Measurements from ENCODE around the gene CACNA1H. TPM values are rescaled to one million over a fixed set of nuclear protein-coding genes. Genes with fewer than 3 reads are reported as not detected.
"Not testable (repeated sequence)": the region's sequence is repeated elsewhere in the genome, so short reads cannot be mapped to it uniquely, and the experiment has no call there.

The CACNA1H gene
- total RNA-seq, 5 donors from 2014 or later (not counting 1 experiment from before 2014, with no cell fraction given): 3.4 to 8.2 (median 4.8) TPM

DNA sequence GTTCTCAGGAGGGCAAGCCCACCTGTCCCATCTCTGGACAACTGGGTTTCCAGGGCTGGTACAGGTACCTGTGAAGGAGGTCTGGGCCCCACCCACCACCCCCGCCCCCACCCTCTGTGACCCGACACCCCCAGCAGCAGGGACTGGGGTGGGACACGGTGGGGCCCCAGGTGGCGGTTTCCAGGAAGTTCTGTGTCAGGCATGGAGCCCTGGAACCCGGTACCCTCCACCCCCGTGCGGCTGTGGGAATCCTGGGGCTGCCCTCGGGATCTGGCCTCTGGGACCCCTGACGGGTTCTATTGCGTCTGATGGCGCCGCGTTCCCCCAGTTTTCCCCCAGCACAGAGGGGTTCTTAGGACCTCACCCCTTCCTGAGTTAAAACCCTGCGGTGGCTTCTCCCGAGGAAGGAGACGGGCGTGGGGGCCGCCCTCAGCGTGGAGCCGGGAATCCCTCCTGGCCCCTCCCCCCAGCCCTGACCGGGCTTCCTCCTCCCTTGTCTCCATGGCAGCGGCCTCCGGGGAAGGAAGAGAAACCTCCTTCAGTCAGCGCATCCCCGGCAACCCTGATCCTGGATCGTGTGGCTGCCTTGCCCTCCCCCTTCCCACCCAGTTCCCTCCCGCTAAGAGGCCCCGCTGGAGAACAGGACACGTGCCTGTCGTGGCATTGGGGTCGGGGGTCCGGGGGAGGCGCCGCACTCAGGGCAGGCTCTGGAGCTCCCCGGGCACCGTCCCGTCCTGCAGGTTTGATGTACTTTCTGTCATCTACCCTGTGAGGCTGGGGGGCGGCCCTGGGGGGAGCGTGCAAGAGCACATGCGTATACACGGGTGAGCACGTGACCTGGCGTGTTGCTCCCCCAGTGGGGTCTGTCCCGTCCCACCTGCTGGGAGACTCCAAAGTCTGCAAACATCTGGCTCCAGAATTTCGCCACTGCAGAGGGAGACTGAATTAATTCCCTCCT, 30.3 kb downstream of the CACNA1H start:
- DNase-seq (no peak), ATAC-seq (replicated peaks in 1 of 4) (no peak)
- WGBS (ENCODE audit: insufficient coverage): 69% methylated on average over 33 of the region's 45 CpGs
- H3K36me3 ChIP-seq (ENCODE audit: control insufficient read depth in 2 of 2, extremely low read depth in 1 of 2, insufficient read depth in 1 of 2, low read length in 1 of 2): no peaks in the 10 kb centered on the region
- ChIA-PET POLR2A (no interaction called here), CTCF (no interaction called here)
- H3K27me3 ChIP-seq (replicated peaks in 1 of 2; ENCODE audit: control insufficient read depth in 2 of 2, extremely low read depth in 1 of 2, insufficient read depth in 2 of 2, low read length in 1 of 2): peaks cover 0 to 28% of the 10 kb centered on the region in 2 experiments
- Mint-ChIP-seq H3K4me3 (no peak overlapping the region), H3K36me3 (no peaks in the 10 kb centered on the region), H3K9me3 (no peaks in the 10 kb centered on the region), H3K27ac (no peak overlapping the region), H3K4me1 (no peaks in the 10 kb centered on the region), H3K27me3 (peaks cover 0 to 6% of the 10 kb centered on the region in 2 donors)
- H3K4me3 ChIP-seq (ENCODE audit: control insufficient read depth in 1 of 2, extremely low read depth in 1 of 2, low read length in 1 of 2): no peak overlapping the region
- no peaks in the 10 kb centered on the region for H3K4me1 ChIP-seq (ENCODE audit: control insufficient read depth in 1 of 2, extremely low read depth in 1 of 2, insufficient read depth in 2 of 2, low read length in 2 of 2)
- no peaks in the 10 kb centered on the region for H3K9me3 ChIP-seq
- H3K27ac ChIP-seq (ENCODE audit: low read length): no peak overlapping the region

DNA sequence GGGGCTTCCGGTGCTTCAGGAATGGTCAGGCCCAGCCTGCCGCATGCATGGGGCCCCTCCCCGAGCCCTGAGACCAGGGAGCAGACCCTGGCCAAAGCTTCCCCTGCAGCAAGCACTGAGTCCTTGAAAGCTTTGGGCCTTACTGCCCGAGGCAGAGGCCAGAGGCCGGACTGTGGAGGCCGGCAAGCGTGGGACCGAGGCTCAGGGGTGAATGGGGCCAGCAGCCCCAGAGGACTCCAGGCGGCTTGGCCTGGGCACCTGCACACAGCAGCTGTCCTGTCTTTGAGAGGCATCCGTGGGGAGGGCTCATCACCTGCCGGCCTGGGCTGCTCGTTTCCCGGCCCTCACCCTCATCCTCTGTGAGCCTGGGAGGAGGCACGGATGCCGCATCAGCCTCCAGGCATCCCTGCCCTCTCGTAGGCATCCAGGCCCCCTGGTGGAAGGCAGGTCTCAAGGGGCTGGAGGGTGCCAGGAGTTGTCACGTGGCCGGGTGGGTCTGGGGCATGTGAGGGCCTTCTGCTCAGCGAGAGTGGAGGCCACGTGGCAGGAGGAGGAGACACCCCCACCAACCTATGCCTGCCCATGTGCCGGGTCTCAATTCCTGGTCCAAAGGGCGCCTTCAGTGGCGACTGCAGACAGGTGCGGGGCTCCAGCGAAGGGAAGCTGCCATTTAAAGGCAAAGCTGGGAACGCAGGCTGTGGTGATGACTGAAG, 31.4 kb downstream of the CACNA1H start:
- H3K4me3 ChIP-seq (ENCODE audit: control insufficient read depth in 1 of 2, extremely low read depth in 1 of 2, low read length in 1 of 2): no peak overlapping the region
- ChIA-PET POLR2A (no interaction called here), CTCF (no interaction called here)
- Mint-ChIP-seq H3K36me3 (no peaks in the 10 kb centered on the region), H3K4me3 (no peak overlapping the region), H3K27ac (no peak overlapping the region), H3K4me1 (no peaks in the 10 kb centered on the region), H3K27me3 (peaks cover 0 to 6% of the 10 kb centered on the region in 2 donors), H3K9me3 (no peaks in the 10 kb centered on the region)
- no peak overlapping the region for H3K27ac ChIP-seq (ENCODE audit: low read length)
- peaks cover 0 to 31% of the 10 kb centered on the region in 2 experiments for H3K27me3 ChIP-seq (replicated peaks in 1 of 2; ENCODE audit: control insufficient read depth in 2 of 2, extremely low read depth in 1 of 2, insufficient read depth in 2 of 2, low read length in 1 of 2)
- H3K9me3 ChIP-seq: no peaks in the 10 kb centered on the region
- H3K36me3 ChIP-seq (ENCODE audit: control insufficient read depth in 2 of 2, extremely low read depth in 1 of 2, insufficient read depth in 1 of 2, low read length in 1 of 2): no peaks in the 10 kb centered on the region
- ATAC-seq (replicated peaks in 1 of 4) (no peak), DNase-seq (no peak)
- peaks cover 0 to 3% of the 10 kb centered on the region in 2 experiments for H3K4me1 ChIP-seq (ENCODE audit: control insufficient read depth in 1 of 2, extremely low read depth in 1 of 2, insufficient read depth in 2 of 2, low read length in 2 of 2)
- WGBS (ENCODE audit: insufficient coverage): 89% methylated on average over 21 of the region's 26 CpGs

DNA sequence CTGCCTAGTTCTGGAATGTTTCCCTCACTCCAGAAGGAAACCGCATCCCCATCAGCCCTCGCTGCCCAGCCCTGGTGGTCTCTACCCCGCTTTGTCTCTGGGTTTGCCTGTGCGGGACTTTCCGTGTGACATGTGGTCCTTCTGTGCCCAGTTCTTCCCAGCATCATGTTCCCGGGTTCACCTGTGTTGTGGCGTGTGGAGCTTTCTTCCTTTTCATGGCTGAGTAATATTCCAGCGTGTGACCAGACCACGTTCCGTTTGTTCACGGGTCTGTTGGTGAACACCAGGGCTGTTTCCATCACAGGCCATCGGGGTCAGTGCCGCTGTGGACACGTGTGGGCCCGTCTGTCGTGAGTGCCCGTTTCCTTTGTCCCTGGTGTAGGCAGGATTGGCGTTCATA, 32.1 kb downstream of the CACNA1H start:
- H3K27me3 Mint-ChIP-seq: peaks cover 0 to 4% of the 10 kb centered on the region in 2 donors
- WGBS (ENCODE audit: insufficient coverage): 95% methylated on average over 18 of the region's 18 CpGs
- H3K4me3 ChIP-seq (ENCODE audit: control insufficient read depth in 1 of 2, extremely low read depth in 1 of 2, low read length in 1 of 2): no peak overlapping the region
- H3K4me1 ChIP-seq (ENCODE audit: control insufficient read depth in 1 of 2, extremely low read depth in 1 of 2, insufficient read depth in 2 of 2, low read length in 2 of 2): peaks cover 0 to 3% of the 10 kb centered on the region in 2 experiments
- ChIA-PET CTCF (no interaction called here), POLR2A (no interaction called here)
- ATAC-seq (replicated peaks in 1 of 4) (no peak), DNase-seq (no peak)
- H3K27ac ChIP-seq (ENCODE audit: low read length): no peak overlapping the region
- H3K27ac Mint-ChIP-seq: no peak overlapping the region
- H3K36me3 Mint-ChIP-seq: no peaks in the 10 kb centered on the region
- no peak overlapping the region for H3K4me3 Mint-ChIP-seq
- H3K4me1 Mint-ChIP-seq: no peaks in the 10 kb centered on the region
- no peaks in the 10 kb centered on the region for H3K9me3 ChIP-seq
- H3K9me3 Mint-ChIP-seq: no peaks in the 10 kb centered on the region
- H3K36me3 ChIP-seq (ENCODE audit: control insufficient read depth in 2 of 2, extremely low read depth in 1 of 2, insufficient read depth in 1 of 2, low read length in 1 of 2): no peaks in the 10 kb centered on the region
- peaks cover 0 to 36% of the 10 kb centered on the region in 2 experiments for H3K27me3 ChIP-seq (replicated peaks in 1 of 2; ENCODE audit: control insufficient read depth in 2 of 2, extremely low read depth in 1 of 2, insufficient read depth in 2 of 2, low read length in 1 of 2)

DNA sequence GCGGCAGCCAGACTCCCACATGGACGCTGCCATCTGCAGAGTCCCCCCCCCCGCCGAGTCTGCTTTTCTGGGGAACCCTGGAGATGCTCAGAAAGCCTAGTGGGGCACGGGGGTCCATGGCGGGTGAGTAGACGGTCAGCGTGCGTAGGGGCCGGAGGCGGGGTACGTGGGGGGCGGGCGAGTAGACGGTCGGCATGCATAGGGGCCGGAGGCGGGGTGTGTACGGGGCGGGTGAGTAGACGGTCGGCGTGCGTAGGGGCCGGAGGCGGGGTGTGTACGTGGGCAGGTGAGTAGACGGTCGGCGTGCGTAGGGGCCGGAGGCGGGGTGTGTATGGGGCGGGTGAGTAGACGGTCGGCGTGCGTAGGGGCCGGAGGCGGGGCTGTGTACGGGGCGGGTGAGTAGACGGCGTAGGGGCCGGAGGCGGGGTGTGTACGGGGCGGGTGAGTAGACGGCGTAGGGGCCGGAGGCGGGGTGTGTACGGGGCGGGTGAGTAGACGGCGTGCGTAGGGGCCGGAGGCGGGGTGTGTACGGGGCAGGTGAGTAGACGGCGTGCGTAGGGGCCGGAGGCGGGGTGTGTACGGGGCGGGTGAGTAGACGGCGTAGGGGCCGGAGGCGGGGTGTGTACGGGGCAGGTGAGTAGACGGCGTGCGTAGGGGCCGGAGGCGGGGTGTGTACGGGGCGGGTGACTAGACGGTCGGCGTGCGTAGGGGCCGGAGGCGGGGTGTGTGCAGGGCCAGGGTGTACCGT, 32.7 kb downstream of the CACNA1H start:
- H3K27me3 Mint-ChIP-seq; H3K4me1 Mint-ChIP-seq; CTCF ChIA-PET; H3K27ac Mint-ChIP-seq; H3K4me3 Mint-ChIP-seq; H3K36me3 Mint-ChIP-seq; DNase-seq; H3K36me3 ChIP-seq (ENCODE audit: control insufficient read depth in 2 of 2, extremely low read depth in 1 of 2, insufficient read depth in 1 of 2, low read length in 1 of 2); H3K4me3 ChIP-seq (ENCODE audit: control insufficient read depth in 1 of 2, extremely low read depth in 1 of 2, low read length in 1 of 2); H3K4me1 ChIP-seq (ENCODE audit: control insufficient read depth in 1 of 2, extremely low read depth in 1 of 2, insufficient read depth in 2 of 2, low read length in 2 of 2); ATAC-seq (replicated peaks in 1 of 4); H3K27ac ChIP-seq (ENCODE audit: low read length); POLR2A ChIA-PET; H3K9me3 ChIP-seq; H3K9me3 Mint-ChIP-seq: not testable (repeated sequence)
- 81% methylated on average over 5 of the region's 86 CpGs for WGBS (ENCODE audit: insufficient coverage)
- H3K27me3 ChIP-seq (replicated peaks in 1 of 2; ENCODE audit: control insufficient read depth in 2 of 2, extremely low read depth in 1 of 2, insufficient read depth in 2 of 2, low read length in 1 of 2): peaks cover 0 to 36% of the 10 kb centered on the region in 2 experiments

DNA sequence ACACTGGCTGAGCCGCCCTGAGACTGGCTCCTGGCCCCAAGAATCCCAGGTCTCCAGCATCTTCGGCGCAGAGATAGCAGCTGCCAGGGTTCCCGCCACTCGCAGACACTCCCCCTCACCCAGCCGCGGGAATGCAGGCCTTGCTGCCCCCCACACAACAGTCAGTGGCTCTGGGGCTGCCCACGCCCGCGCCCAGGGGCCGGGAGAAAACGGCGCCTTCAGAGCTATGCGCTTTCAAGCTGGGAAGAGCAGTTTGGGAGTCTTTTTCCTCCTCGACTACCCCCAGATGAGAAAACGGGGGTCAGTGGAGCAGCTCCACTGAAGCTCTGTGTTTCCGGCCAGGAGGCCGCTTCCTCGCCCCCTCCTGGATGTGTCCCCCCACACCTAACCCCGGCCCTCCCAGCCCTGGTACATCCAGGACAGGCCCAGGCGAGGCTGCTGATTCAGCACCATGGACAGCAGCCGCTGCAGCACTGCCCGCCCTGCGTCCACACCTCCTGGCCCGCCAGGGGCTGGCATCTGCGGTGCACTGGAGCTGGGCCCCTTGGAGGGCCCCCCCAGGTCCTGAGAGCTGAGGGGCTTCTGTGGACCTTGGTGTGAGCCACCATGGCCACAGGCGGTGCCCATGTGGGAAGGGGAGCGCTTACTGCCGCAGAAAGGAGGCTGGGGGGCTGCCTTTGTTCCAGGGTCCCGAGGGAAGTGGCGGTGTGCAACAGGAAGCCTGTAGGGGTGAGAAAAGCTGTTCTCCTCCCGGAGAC, 35.7 kb downstream of the CACNA1H start:
- 47% methylated on average over 28 of the region's 32 CpGs for WGBS (ENCODE audit: insufficient coverage)
- ChIA-PET POLR2A (no interaction called here), CTCF (no interaction called here)
- Mint-ChIP-seq H3K27me3 (peaks cover 3 to 11% of the 10 kb centered on the region in 2 donors), H3K4me1 (no peaks in the 10 kb centered on the region), H3K4me3 (no peak overlapping the region), H3K36me3 (no peaks in the 10 kb centered on the region), H3K9me3 (no peaks in the 10 kb centered on the region), H3K27ac (no peak overlapping the region)
- H3K27ac ChIP-seq (ENCODE audit: low read length): no peak overlapping the region
- peak in 30 of 35 experiments; percentile 14 to 70 (median 34) for DNase-seq
- H3K36me3 ChIP-seq (ENCODE audit: control insufficient read depth in 2 of 2, extremely low read depth in 1 of 2, insufficient read depth in 1 of 2, low read length in 1 of 2): no peaks in the 10 kb centered on the region
- no peaks in the 10 kb centered on the region for H3K9me3 ChIP-seq
- H3K4me1 ChIP-seq (ENCODE audit: control insufficient read depth in 1 of 2, extremely low read depth in 1 of 2, insufficient read depth in 2 of 2, low read length in 2 of 2): peaks cover 0 to 3% of the 10 kb centered on the region in 2 experiments
- ATAC-seq (replicated peaks in 1 of 4): peak in 3 of 4 experiments; percentile 53 to 69 (median 54)
- H3K27me3 ChIP-seq (replicated peaks in 1 of 2; ENCODE audit: control insufficient read depth in 2 of 2, extremely low read depth in 1 of 2, insufficient read depth in 2 of 2, low read length in 1 of 2): peaks cover 0 to 52% of the 10 kb centered on the region in 2 experiments
- no peak overlapping the region for H3K4me3 ChIP-seq (ENCODE audit: control insufficient read depth in 1 of 2, extremely low read depth in 1 of 2, low read length in 1 of 2)
